CD14-positive monocyte (primary cell): ENCODE data around the gene ANTXR2. TPM values are rescaled to one million over a fixed set of nuclear protein-coding genes. Genes with fewer than 3 reads are reported as not detected.

Experiments used
- DNase-seq, 3 donors: peaks; one replicate each; pipeline ENCODE4 v3.0.0-alpha.2; 2011 to 2022
- H2AFZ ChIP-seq: 2 replicates; pipeline ENCODE4 v1.6.0; 2012; ENCODE audit warnings: mild to moderate bottlenecking, low read depth, low read length, inconsistent platforms; ENCODE audit not compliant: insufficient read depth, poor library complexity, severe bottlenecking
- H3K27ac ChIP-seq, 2 donors: 1 replicate in 1 of 2; 2 replicates in 1 of 2; pipeline ENCODE4 v1.5.1; 2012 to 2013; ENCODE audit warnings: low read length in 2 of 2, control low read depth in 1 of 2, inconsistent platforms in 1 of 2, low read depth in 1 of 2, mild to moderate bottlenecking in 1 of 2
- H3K27me3 ChIP-seq, 2 donors: one replicate each; pipeline versions ENCODE4 v1.6.0 to v1.6.1; 2011 to 2013; ENCODE audit warnings: low read length in 2 of 2; ENCODE audit not compliant: control insufficient read depth in 2 of 2, insufficient read depth in 2 of 2
- H3K36me3 ChIP-seq, 2 donors: replicated peaks in 1 of 2; 1 replicate in 1 of 2; 2 replicates in 1 of 2; pipeline versions ENCODE4 v1.5.1 to v1.6.1; 2012 to 2013; ENCODE audit warnings: low read length in 2 of 2, control low read depth in 1 of 2, inconsistent platforms in 1 of 2, mild to moderate bottlenecking in 1 of 2; ENCODE audit not compliant: insufficient read depth in 2 of 2, control insufficient read depth in 1 of 2
- H3K4me1 ChIP-seq, 2 donors: 1 replicate in 1 of 2; 2 replicates in 1 of 2; pipeline versions ENCODE4 v1.5.1 to v1.6.1; 2012 to 2013; ENCODE audit warnings: low read length in 2 of 2, control low read depth in 1 of 2, inconsistent platforms in 1 of 2, mild to moderate bottlenecking in 1 of 2, moderate library complexity in 1 of 2; ENCODE audit not compliant: insufficient read depth in 2 of 2, control insufficient read depth in 1 of 2
- H3K4me2 ChIP-seq: replicated peaks from 2 replicates; pipeline ENCODE3; 2012; ENCODE audit warnings: low read length, moderate library complexity, mild to moderate bottlenecking; ENCODE audit not compliant: poor library complexity, severe bottlenecking; ENCODE audit errors: extremely low read depth
- H3K4me3 ChIP-seq, 3 experiments: fragments of 200-600 bp in 1 of 3; sonication (generic) in 1 of 3; replicated peaks in 1 of 3; 1 replicate in 2 of 3; 2 replicates in 1 of 3; pipeline ENCODE4 v1.5.1; 2011 to 2013; ENCODE audit warnings: low read length in 3 of 3, mild to moderate bottlenecking in 3 of 3, control low read depth in 2 of 3, low read depth in 2 of 3, inconsistent platforms in 1 of 3, moderate library complexity in 1 of 3
- H3K79me2 ChIP-seq: 2 replicates; pipeline ENCODE4 v1.6.0; 2012; ENCODE audit warnings: mild to moderate bottlenecking, control low read depth, inconsistent platforms, low read length, moderate library complexity; ENCODE audit not compliant: insufficient read depth
- H3K9ac ChIP-seq: 2 replicates; pipeline ENCODE4 v1.6.0; 2017; ENCODE audit warnings: low read length, mild to moderate bottlenecking; ENCODE audit not compliant: insufficient read depth, poor library complexity, severe bottlenecking
- H3K9me3 ChIP-seq, 2 donors: replicated peaks in 1 of 2; 1 replicate in 1 of 2; 2 replicates in 1 of 2; pipeline versions ENCODE4 v1.5.1 to v1.6.1; 2012 to 2013; ENCODE audit warnings: low read length in 2 of 2, control low read depth in 1 of 2; ENCODE audit not compliant: control insufficient read depth in 1 of 2, insufficient read depth in 1 of 2
- H4K20me1 ChIP-seq: 2 replicates; pipeline ENCODE4 v1.6.0; 2012; ENCODE audit warnings: mild to moderate bottlenecking, low read length, control low read depth, moderate library complexity; ENCODE audit not compliant: insufficient read depth
- H3K27ac Mint-ChIP-seq, 7 donors: one replicate each; pipeline ENCODE4 v1.8.0; 2020; ENCODE audit warnings: mild to moderate bottlenecking in 7 of 7, mixed read lengths in 7 of 7, moderate library complexity in 6 of 7, inconsistent platforms in 2 of 7
- H3K27me3 Mint-ChIP-seq, 3 donors: one replicate each; pipeline ENCODE4 v1.8.0; 2021 to 2022; ENCODE audit warnings: low read depth in 3 of 3, mild to moderate bottlenecking in 3 of 3, mixed read lengths in 3 of 3, moderate library complexity in 3 of 3, inconsistent platforms in 1 of 3
- H3K36me3 Mint-ChIP-seq, 2 donors: one replicate each; pipeline ENCODE4 v1.8.0; 2020; ENCODE audit warnings: mixed read lengths in 2 of 2, inconsistent platforms in 1 of 2, mild to moderate bottlenecking in 1 of 2
- H3K4me1 Mint-ChIP-seq: one replicate; pipeline ENCODE4 v1.8.0; 2020; ENCODE audit warnings: mild to moderate bottlenecking, mixed read lengths
- H3K4me3 Mint-ChIP-seq, 2 donors: one replicate each; pipeline ENCODE4 v1.8.0; 2020; ENCODE audit warnings: mild to moderate bottlenecking in 2 of 2, mixed read lengths in 2 of 2, moderate library complexity in 1 of 2
- H3K9me3 Mint-ChIP-seq, 7 donors: one replicate each; pipeline ENCODE4 v1.8.0; 2020 to 2022; ENCODE audit warnings: mixed read lengths in 7 of 7, mild to moderate bottlenecking in 6 of 7, moderate library complexity in 6 of 7, inconsistent platforms in 2 of 7
- CTCF ChIP-seq: fragments of 200-600 bp; IDR thresholded peaks from one replicate; pipeline ENCODE4 v1.8.0; 2022; ENCODE audit warnings: antibody characterized with exemption, mild to moderate bottlenecking
- WGBS: methylation state at CpG from one replicate; pipeline ENCODE4 v1.1.5; 2013; ENCODE audit warnings: missing lambda C conversion rate; ENCODE audit not compliant: insufficient coverage; 5-methylcytosine and 5-hydroxymethylcytosine counted together
- intact Hi-C, 2 donors: fragments of 100-400 bp; cut with micrococcal nuclease; formaldehyde crosslinking; loops; one replicate each; pipeline versions ENCODE4 v1.15.0 to v1.15.1; 2023
- polyA plus RNA-seq, 3 donors: library from polyadenylated mRNA; depleted of rRNA in 1 of 3; unstranded in 2 of 3; stranded (reverse) in 1 of 3; fragments of 300-500 nt in 2 of 3; fragments of >200 nt in 1 of 3; fragmentation: Illumina TruSeq in 2 of 3; gene quantifications; 1 replicate in 2 of 3; 2 replicates in 1 of 3; pipeline ENCODE4 v1.2.3, GENCODE V29; 2012 to 2021

ANTXR2 gene
- polyA plus RNA-seq, 3 donors = 15.4 to 69.6 (median 59.2) TPM

- intact Hi-C loops = no loop called here
- Mint-ChIP-seq H3K4me1 (no peaks in the 10 kb centered on the region), H3K9me3 (peaks cover 0 to 2% (median 0%) of the 10 kb centered on the region in 7 donors), H3K27me3 (no peaks in the 10 kb centered on the region), H3K4me3 (no peak overlapping the region), H3K27ac (no peak overlapping the region), H3K36me3 (no peaks in the 10 kb centered on the region)
- TF ChIP-seq CTCF = no peak
- Histone ChIP-seq H3K27me3 (no peaks in the 10 kb centered on the region), H3K36me3 (no peaks in the 10 kb centered on the region), H2AFZ (no peak overlapping the region), H4K20me1 (no peaks in the 10 kb centered on the region), H3K79me2 (no peaks in the 10 kb centered on the region), H3K4me2 (no peak overlapping the region), H3K9ac (no peak overlapping the region), H3K27ac (no peak overlapping the region), H3K9me3 (no peaks in the 10 kb centered on the region), H3K4me1 (no peaks in the 10 kb centered on the region), H3K4me3 (no peak overlapping the region)
- WGBS = 100% methylated on average over 2 of the region's 3 CpGs
- no peak for DNase-seq
These were observed 208.4 kb downstream of the ANTXR2 start for GRCh38 chr4:79864500-79865200.

DNA sequence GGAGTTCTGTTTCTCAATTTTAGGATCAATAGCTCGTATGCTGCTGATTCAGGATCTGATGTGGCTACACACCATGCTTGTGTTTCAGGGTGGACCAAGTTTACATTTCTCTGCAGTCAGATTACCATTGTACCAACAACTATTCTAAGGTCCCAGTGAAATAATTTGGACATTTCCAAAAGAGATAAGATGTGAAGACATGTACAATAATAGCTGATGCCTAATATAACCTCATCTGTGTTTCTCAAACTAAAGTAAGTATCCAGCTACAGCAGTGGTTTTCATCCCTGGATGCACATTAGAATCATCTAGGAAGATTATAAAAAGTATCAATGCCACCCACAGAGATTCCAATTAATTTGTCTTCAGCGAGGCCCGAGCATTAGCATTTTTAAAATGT lies 209.7 kb downstream of the ANTXR2 start:
- H3K9me3 ChIP-seq = no peaks in the 10 kb centered on the region
- Mint-ChIP-seq H3K9me3 (no peaks in the 10 kb centered on the region), H3K36me3 (no peaks in the 10 kb centered on the region), H3K27ac (no peak overlapping the region), H3K4me3 (no peak overlapping the region), H3K27me3 (no peaks in the 10 kb centered on the region), H3K4me1 (no peaks in the 10 kb centered on the region)
- no peak overlapping the region for H3K27ac ChIP-seq
- WGBS = 81% methylated on average over 3 of the region's 3 CpGs
- H3K9ac ChIP-seq = no peak overlapping the region
- H3K4me1 ChIP-seq = no peaks in the 10 kb centered on the region
- no peak overlapping the region for H2AFZ ChIP-seq
- intact Hi-C loops = no loop called here
- no peaks in the 10 kb centered on the region for H3K27me3 ChIP-seq
- no peak overlapping the region for H3K4me3 ChIP-seq
- no peaks in the 10 kb centered on the region for H4K20me1 ChIP-seq
- H3K36me3 ChIP-seq = no peaks in the 10 kb centered on the region
- TF ChIP-seq CTCF = no peak
- H3K4me2 ChIP-seq = no peak overlapping the region
- DNase-seq = no peak
- H3K79me2 ChIP-seq = no peaks in the 10 kb centered on the region
